ENCODE data around the gene SLC35E1.

GRCh38 chr19:16614941-16615340 is 42.7 kb upstream of the SLC35E1 start:
- no peak for TF ChIP-seq CTCF (conservative IDR thresholded peaks at IDR 0.05; ENCODE audit: low read depth, low read length)
- TF ChIP-seq EZH2 (IDR thresholded peaks at IDR 0.05; ENCODE audit: borderline replicate concordance, low read depth, low read length, poor library complexity, severe bottlenecking) = no peak
